Rectal smooth muscle tissue (tissue), 1 donor: Measurements from ENCODE around the gene AMDHD2.

Source experiments
- H3K27ac ChIP-seq: one replicate; pipeline ENCODE4 v1.7.0; 2013; ENCODE audit warnings: low read depth, low read length, inconsistent platforms
- H3K27me3 ChIP-seq: one replicate; pipeline ENCODE4 v1.7.0; 2013; ENCODE audit warnings: low read length; ENCODE audit not compliant: control insufficient read depth, insufficient read depth
- H3K36me3 ChIP-seq: one replicate; pipeline ENCODE4 v1.7.0; 2013; ENCODE audit warnings: low read length; ENCODE audit not compliant: control insufficient read depth, insufficient read depth
- H3K4me1 ChIP-seq: one replicate; pipeline ENCODE4 v1.7.0; 2013; ENCODE audit warnings: low read length; ENCODE audit not compliant: control insufficient read depth, insufficient read depth
- H3K4me3 ChIP-seq: one replicate; pipeline ENCODE4 v1.7.0; 2013; ENCODE audit warnings: low read length
- H3K9ac ChIP-seq: one replicate; pipeline ENCODE4 v1.7.0; 2013; ENCODE audit warnings: low read length

AMDHD2 gene

DNA sequence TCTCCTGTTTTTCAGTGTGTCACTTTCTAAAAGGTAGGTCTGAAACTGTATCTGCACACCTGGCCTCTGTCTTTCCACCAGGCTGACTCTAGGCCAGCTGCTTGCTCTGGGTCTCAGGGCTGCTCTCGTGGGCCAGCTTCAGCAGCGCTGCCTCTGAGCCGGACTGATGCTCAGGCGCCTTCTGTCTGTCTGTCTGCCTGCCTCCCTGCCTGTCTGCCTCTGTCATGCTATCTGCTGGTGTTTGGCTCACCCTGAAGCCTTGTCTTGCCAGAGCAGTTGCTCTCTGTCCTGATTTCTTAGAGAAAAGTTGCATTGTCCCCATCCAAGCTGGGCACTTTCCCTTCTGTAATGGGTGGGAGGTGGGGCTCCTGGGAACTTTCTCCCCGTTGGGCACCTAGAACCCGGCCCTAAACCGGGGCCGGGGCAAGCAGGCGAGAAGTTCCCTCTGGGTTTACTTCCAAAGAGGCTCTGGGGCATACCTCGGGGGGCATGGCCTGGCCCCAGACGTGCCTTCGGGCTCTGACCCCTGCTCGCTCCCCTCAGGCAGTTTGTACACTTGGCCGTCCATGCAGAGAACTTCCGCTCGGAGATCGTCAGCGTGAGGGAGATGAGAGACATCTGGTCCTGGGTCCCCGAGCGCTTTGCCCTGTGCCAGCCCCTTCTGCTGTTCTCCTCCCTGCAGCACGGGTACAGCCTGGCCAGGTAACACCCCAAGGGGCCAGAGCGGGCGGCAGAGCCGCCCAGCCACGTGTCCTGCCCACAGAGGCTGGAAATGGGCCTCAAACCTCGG lies 22.3 kb upstream of the AMDHD2 start:
- Histone ChIP-seq H3K27me3 (no peaks in the 10 kb centered on the region), H3K4me1 (no peaks in the 10 kb centered on the region), H3K9ac (no peak overlapping the region), H3K4me3 (no peak overlapping the region), H3K36me3 (peaks cover 9% of the 10 kb centered on the region), H3K27ac (no peak overlapping the region)

DNA sequence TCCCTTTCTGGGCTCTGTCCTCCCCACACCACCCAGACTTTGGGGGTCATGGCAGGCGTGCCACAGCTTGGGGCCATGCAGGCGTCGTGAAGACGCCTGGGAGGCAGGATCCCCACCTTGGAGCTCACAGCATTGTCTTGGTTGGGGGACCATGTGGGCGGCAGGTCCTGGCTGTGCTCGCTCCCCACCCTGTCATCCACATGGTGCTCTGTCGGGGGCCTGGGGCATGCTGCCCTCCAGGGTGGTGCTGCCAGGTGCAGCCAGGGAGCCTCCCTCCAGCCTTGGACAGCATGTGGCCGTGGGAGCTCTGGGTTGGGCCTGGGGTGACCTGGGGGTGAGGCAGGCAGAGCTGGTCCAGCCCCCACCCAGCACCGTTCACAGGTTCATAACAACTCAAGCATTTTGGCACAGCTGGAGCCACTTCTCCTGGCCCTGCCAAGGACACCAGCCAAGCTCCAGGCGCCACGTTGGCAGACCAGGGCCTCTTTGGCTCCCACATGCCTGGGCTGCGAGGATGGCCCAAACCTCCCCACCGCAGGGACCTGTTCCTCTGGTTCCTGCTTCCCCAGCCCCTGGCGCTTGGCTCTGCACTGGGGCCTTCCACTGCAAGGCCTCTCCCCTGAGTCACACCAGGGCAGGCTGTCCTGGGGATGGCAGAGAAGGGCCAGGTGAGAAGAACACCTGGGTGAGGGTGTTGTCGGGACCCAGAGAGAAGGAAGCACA lies 21.5 kb upstream of the AMDHD2 start:
- H3K27me3 ChIP-seq: no peaks in the 10 kb centered on the region
- H3K36me3 ChIP-seq: peaks cover 9% of the 10 kb centered on the region
- no peak overlapping the region for H3K4me3 ChIP-seq
- no peak overlapping the region for H3K9ac ChIP-seq
- no peak overlapping the region for H3K27ac ChIP-seq
- H3K4me1 ChIP-seq: no peaks in the 10 kb centered on the region

- no peaks in the 10 kb centered on the region for H3K4me1 ChIP-seq
- H3K27me3 ChIP-seq: no peaks in the 10 kb centered on the region
- H3K36me3 ChIP-seq: peaks cover 9% of the 10 kb centered on the region
- no peak overlapping the region for H3K9ac ChIP-seq
- no peak overlapping the region for H3K4me3 ChIP-seq
- H3K27ac ChIP-seq: no peak overlapping the region
Observed at GRCh38 chr16:2499454-2499853, 20.7 kb upstream of the AMDHD2 start.

- H3K27me3 ChIP-seq: no peaks in the 10 kb centered on the region
- H3K4me1 ChIP-seq: no peaks in the 10 kb centered on the region
- no peak overlapping the region for H3K27ac ChIP-seq
- H3K4me3 ChIP-seq: no peak overlapping the region
- H3K36me3 ChIP-seq: peaks cover 9% of the 10 kb centered on the region
- no peak overlapping the region for H3K9ac ChIP-seq
Observed at GRCh38 chr16:2499890-2500429, 20.2 kb upstream of the AMDHD2 start.

- Histone ChIP-seq H3K27ac (no peak overlapping the region), H3K27me3 (no peaks in the 10 kb centered on the region), H3K4me1 (no peaks in the 10 kb centered on the region), H3K36me3 (peaks cover 9% of the 10 kb centered on the region), H3K4me3 (no peak overlapping the region), H3K9ac (no peak overlapping the region)
Observed at GRCh38 chr16:2500430-2500917, 19.7 kb upstream of the AMDHD2 start.

DNA sequence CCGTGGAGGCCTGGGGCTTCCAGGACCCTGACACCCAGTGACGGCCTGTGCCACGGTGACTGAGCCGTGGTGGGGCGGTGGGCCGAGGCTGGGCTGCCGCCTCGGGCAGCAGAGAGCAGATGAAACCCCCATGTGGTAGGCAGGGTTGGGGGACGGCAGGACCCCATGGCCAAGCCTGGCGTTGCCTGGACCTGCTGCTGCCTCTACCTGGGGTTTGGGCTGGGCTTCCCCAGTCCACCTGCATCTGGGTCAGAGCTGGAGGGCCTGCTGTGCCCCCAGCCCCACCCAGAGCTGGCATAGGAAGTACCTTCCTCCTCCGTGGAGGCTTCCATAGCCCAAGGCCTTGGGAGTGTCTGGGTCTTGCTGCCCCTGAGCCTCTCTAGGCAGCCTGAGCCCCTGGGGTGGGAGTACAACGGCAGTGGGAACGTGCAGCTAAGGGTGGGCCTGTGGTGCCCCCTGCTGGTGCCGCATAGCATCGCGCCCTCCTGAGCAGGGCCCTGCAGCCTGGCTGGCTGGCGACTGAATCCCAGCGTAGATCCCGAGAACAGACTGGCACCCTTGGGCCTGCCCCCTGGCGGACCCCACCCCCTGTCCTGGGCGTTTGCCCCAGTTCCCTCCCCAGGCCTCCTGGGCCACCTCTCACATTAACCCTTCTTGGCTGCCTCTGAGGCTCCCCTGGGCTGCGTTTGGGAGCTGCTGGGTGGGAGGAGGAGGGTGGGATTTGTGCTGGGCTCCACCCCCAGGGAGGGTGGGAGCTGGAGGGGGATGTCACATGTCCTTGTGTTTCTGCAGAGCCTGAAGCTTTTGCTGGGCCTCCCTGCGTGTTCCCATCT lies 19.0 kb upstream of the AMDHD2 start:
- H3K27me3 ChIP-seq: no peaks in the 10 kb centered on the region
- H3K36me3 ChIP-seq: peaks cover 9% of the 10 kb centered on the region
- H3K4me1 ChIP-seq: no peaks in the 10 kb centered on the region
- no peak overlapping the region for H3K9ac ChIP-seq
- H3K27ac ChIP-seq: no peak overlapping the region
- peak overlapping the region; percentile 39 for H3K4me3 ChIP-seq

- Histone ChIP-seq H3K9ac (no peak overlapping the region), H3K4me1 (no peaks in the 10 kb centered on the region), H3K4me3 (no peak overlapping the region), H3K36me3 (peaks cover 3% of the 10 kb centered on the region), H3K27me3 (no peaks in the 10 kb centered on the region), H3K27ac (no peak overlapping the region)
Observed at GRCh38 chr16:2501946-2502895, 17.9 kb upstream of the AMDHD2 start.

DNA sequence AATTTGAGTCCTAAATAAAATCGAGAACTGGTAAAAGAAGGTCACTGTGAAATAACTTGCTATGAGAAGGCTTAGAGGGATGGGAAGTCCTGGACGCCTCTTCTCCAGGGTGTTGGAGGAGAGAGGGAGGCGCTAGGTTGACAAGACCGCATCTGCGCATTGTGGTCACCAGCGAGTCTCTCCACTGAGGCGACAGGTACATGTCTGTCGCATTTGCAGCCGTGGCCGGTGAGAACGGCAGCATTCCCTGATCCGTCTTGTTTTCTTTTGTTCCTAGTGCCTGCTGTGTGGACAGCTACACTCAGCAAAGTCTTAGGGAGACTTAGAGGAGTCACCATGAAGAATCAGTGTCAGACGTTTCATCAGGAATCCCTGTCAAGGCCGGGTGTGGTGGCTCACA lies 14.5 kb upstream of the AMDHD2 start:
- H3K27ac ChIP-seq: no peak overlapping the region
- H3K4me3 ChIP-seq: no peak overlapping the region
- H3K36me3 ChIP-seq: no peaks in the 10 kb centered on the region
- H3K27me3 ChIP-seq: no peaks in the 10 kb centered on the region
- H3K4me1 ChIP-seq: no peaks in the 10 kb centered on the region
- H3K9ac ChIP-seq: no peak overlapping the region

- peaks cover 3% of the 10 kb centered on the region for H3K4me1 ChIP-seq
- H3K27ac ChIP-seq: no peak overlapping the region
- H3K9ac ChIP-seq: no peak overlapping the region
- H3K27me3 ChIP-seq: no peaks in the 10 kb centered on the region
- no peak overlapping the region for H3K4me3 ChIP-seq
- H3K36me3 ChIP-seq: no peaks in the 10 kb centered on the region
Observed at GRCh38 chr16:2507052-2507659, 13.0 kb upstream of the AMDHD2 start.

GRCh38 chr16:2507665-2508064 lies 12.5 kb upstream of the AMDHD2 start:
- Histone ChIP-seq H3K4me1 (peaks cover 3% of the 10 kb centered on the region), H3K27me3 (no peaks in the 10 kb centered on the region), H3K27ac (no peak overlapping the region), H3K36me3 (no peaks in the 10 kb centered on the region), H3K4me3 (no peak overlapping the region), H3K9ac (no peak overlapping the region)

GRCh38 chr16:2508722-2509400 lies 11.3 kb upstream of the AMDHD2 start:
- Histone ChIP-seq H3K36me3 (no peaks in the 10 kb centered on the region), H3K4me3 (no peak overlapping the region), H3K9ac (no peak overlapping the region), H3K27ac (no peak overlapping the region), H3K4me1 (peaks cover 7% of the 10 kb centered on the region), H3K27me3 (no peaks in the 10 kb centered on the region)
